Rectal smooth muscle tissue (tissue), 1 donor: ENCODE results near the gene DCLK1.

Experiments
- H3K27ac ChIP-seq: one replicate; pipeline ENCODE4 v1.7.0; 2013; ENCODE audit warnings: low read depth, low read length, inconsistent platforms
- H3K27me3 ChIP-seq: one replicate; pipeline ENCODE4 v1.7.0; 2013; ENCODE audit warnings: low read length; ENCODE audit not compliant: control insufficient read depth, insufficient read depth
- H3K36me3 ChIP-seq: one replicate; pipeline ENCODE4 v1.7.0; 2013; ENCODE audit warnings: low read length; ENCODE audit not compliant: control insufficient read depth, insufficient read depth
- H3K4me1 ChIP-seq: one replicate; pipeline ENCODE4 v1.7.0; 2013; ENCODE audit warnings: low read length; ENCODE audit not compliant: control insufficient read depth, insufficient read depth
- H3K4me3 ChIP-seq: one replicate; pipeline ENCODE4 v1.7.0; 2013; ENCODE audit warnings: low read length
- H3K9ac ChIP-seq: one replicate; pipeline ENCODE4 v1.7.0; 2013; ENCODE audit warnings: low read length

Gene DCLK1

GRCh38 chr13:36131222-36131930 lies at the start of gene DCLK1:
Gene DCLK1 (minus strand): TSS chr13:36131382.
- Histone ChIP-seq H3K4me1 (no peaks in the 10 kb centered on the region), H3K27ac (peak within 1 kb of the TSS; percentile 36), H3K4me3 (peak within 1 kb of the TSS; percentile 58), H3K36me3 (no peaks in the 10 kb centered on the region), H3K9ac (no peak within 1 kb of the TSS), H3K27me3 (peaks cover 2% of the 10 kb centered on the region)

- no peak overlapping the region for H3K9ac ChIP-seq
- no peaks in the 10 kb centered on the region for H3K4me1 ChIP-seq
Measured at GRCh38 chr13:36175621-36176020, 44.4 kb upstream of the DCLK1 start.

GRCh38 chr13:36174923-36175322 lies 43.7 kb upstream of the DCLK1 start:
- Histone ChIP-seq H3K4me3 (no peak overlapping the region), H3K27me3 (no peaks in the 10 kb centered on the region), H3K27ac (no peak overlapping the region), H3K4me1 (no peaks in the 10 kb centered on the region), H3K36me3 (no peaks in the 10 kb centered on the region), H3K9ac (no peak overlapping the region)

More at GRCh38 chr13:36175621-36176020, 44.4 kb upstream of the DCLK1 start:
- Histone ChIP-seq H3K4me3 (no peak overlapping the region), H3K27me3 (no peaks in the 10 kb centered on the region), H3K27ac (no peak overlapping the region), H3K36me3 (no peaks in the 10 kb centered on the region)

- Histone ChIP-seq H3K9ac (no peak overlapping the region), H3K4me3 (no peak overlapping the region), H3K36me3 (no peaks in the 10 kb centered on the region), H3K27ac (no peak overlapping the region), H3K27me3 (no peaks in the 10 kb centered on the region), H3K4me1 (no peaks in the 10 kb centered on the region)
Measured at GRCh38 chr13:36173571-36174322, 42.6 kb upstream of the DCLK1 start.

- Histone ChIP-seq H3K4me3 (no peak overlapping the region), H3K36me3 (no peaks in the 10 kb centered on the region), H3K27ac (no peak overlapping the region), H3K4me1 (peaks cover 4% of the 10 kb centered on the region), H3K27me3 (no peaks in the 10 kb centered on the region), H3K9ac (no peak overlapping the region)
Measured at GRCh38 chr13:36166046-36166445, 34.9 kb upstream of the DCLK1 start.

GRCh38 chr13:36163809-36164308 lies 32.7 kb upstream of the DCLK1 start:
- Histone ChIP-seq H3K9ac (no peak overlapping the region), H3K27ac (no peak overlapping the region), H3K4me3 (no peak overlapping the region)

GRCh38 chr13:36163286-36163685 lies 32.1 kb upstream of the DCLK1 start:
- Histone ChIP-seq H3K27ac (no peak overlapping the region), H3K4me3 (no peak overlapping the region), H3K4me1 (peaks cover 4% of the 10 kb centered on the region), H3K27me3 (no peaks in the 10 kb centered on the region), H3K36me3 (no peaks in the 10 kb centered on the region), H3K9ac (no peak overlapping the region)

More at GRCh38 chr13:36163809-36164308, 32.7 kb upstream of the DCLK1 start:
- no peaks in the 10 kb centered on the region for H3K36me3 ChIP-seq
- no peaks in the 10 kb centered on the region for H3K27me3 ChIP-seq
- peaks cover 4% of the 10 kb centered on the region for H3K4me1 ChIP-seq

- H3K36me3 ChIP-seq = no peaks in the 10 kb centered on the region
- H3K9ac ChIP-seq = no peak overlapping the region
- H3K27ac ChIP-seq = no peak overlapping the region
- H3K27me3 ChIP-seq = no peaks in the 10 kb centered on the region
- peaks cover 4% of the 10 kb centered on the region for H3K4me1 ChIP-seq
- no peak overlapping the region for H3K4me3 ChIP-seq
Measured at GRCh38 chr13:36160297-36160696, 29.1 kb upstream of the DCLK1 start.

GRCh38 chr13:36158611-36159010 lies 27.4 kb upstream of the DCLK1 start:
- peaks cover 4% of the 10 kb centered on the region for H3K27me3 ChIP-seq
- H3K27ac ChIP-seq = no peak overlapping the region
- H3K4me1 ChIP-seq = peaks cover 1% of the 10 kb centered on the region
- no peak overlapping the region for H3K9ac ChIP-seq
- H3K4me3 ChIP-seq = no peak overlapping the region
- H3K36me3 ChIP-seq = no peaks in the 10 kb centered on the region

GRCh38 chr13:36157480-36157879 lies 26.3 kb upstream of the DCLK1 start:
- Histone ChIP-seq H3K9ac (no peak overlapping the region), H3K36me3 (no peaks in the 10 kb centered on the region), H3K27me3 (peaks cover 4% of the 10 kb centered on the region), H3K4me3 (no peak overlapping the region), H3K4me1 (no peaks in the 10 kb centered on the region), H3K27ac (no peak overlapping the region)

GRCh38 chr13:36154567-36155291 lies 23.5 kb upstream of the DCLK1 start:
- Histone ChIP-seq H3K4me1 (no peaks in the 10 kb centered on the region), H3K27ac (no peak overlapping the region), H3K36me3 (no peaks in the 10 kb centered on the region), H3K9ac (no peak overlapping the region), H3K4me3 (peak overlapping the region; percentile 46), H3K27me3 (peaks cover 4% of the 10 kb centered on the region)

GRCh38 chr13:36151591-36151990 lies 20.4 kb upstream of the DCLK1 start:
- no peaks in the 10 kb centered on the region for H3K36me3 ChIP-seq
- no peaks in the 10 kb centered on the region for H3K4me1 ChIP-seq
- peaks cover 4% of the 10 kb centered on the region for H3K27me3 ChIP-seq
- H3K4me3 ChIP-seq = no peak overlapping the region
- H3K27ac ChIP-seq = no peak overlapping the region
- H3K9ac ChIP-seq = no peak overlapping the region
